Stimulated activated CD8-positive, alpha-beta memory T cell treated with anti-CD3 and anti-CD28 coated beads, Interleukin-4, amount 100 ng/mL, for 1 hour (primary cell): Measurements from ENCODE around the gene KAZALD1.
A peak's percentile ranks its signal among the peaks of the same experiment; 100 is the strongest.

Experiments used
- DNase-seq, 2 donors: peaks; one replicate each; pipeline ENCODE4 v3.0.0-alpha.2; 2020; ENCODE audit warnings: low read depth in 2 of 2, low spot score in 1 of 2

The KAZALD1 gene

GRCh38 chr10:101047961-101048892, 13.6 kb upstream of the KAZALD1 start:
- DNase-seq, result no peak

- peak in 1 of 2 donors; percentile 51 for DNase-seq
These were observed 11.3 kb upstream of the KAZALD1 start for GRCh38 chr10:101050208-101051069.

GRCh38 chr10:101052285-101052684, 9.5 kb upstream of the KAZALD1 start:
- DNase-seq, result no peak

- DNase-seq, result no peak
These were observed 8.3 kb upstream of the KAZALD1 start for GRCh38 chr10:101053516-101053915.

GRCh38 chr10:101054351-101054750, 7.4 kb upstream of the KAZALD1 start:
- no peak for DNase-seq

- DNase-seq, result no peak
These were observed 6.9 kb upstream of the KAZALD1 start for GRCh38 chr10:101054876-101055275.

GRCh38 chr10:101055411-101055810, 6.4 kb upstream of the KAZALD1 start:
- DNase-seq, result no peak

GRCh38 chr10:101056365-101057151, 5.2 kb upstream of the KAZALD1 start:
- no peak for DNase-seq

- DNase-seq, result peak; percentile 78 to 89
These were observed 1.5 kb upstream of the KAZALD1 start for GRCh38 chr10:101060036-101060950.

GRCh38 chr10:101060951-101061623, 702 bp upstream of the KAZALD1 start:
- peak in 1 of 2 donors; percentile 80 for DNase-seq

GRCh38 chr10:101062232-101063049, 652 bp downstream of the KAZALD1 start:
- DNase-seq, result no peak

GRCh38 chr10:101063050-101063525, 1.3 kb downstream of the KAZALD1 start:
- DNase-seq, result no peak

GRCh38 chr10:101063548-101064414, 2.0 kb downstream of the KAZALD1 start:
- no peak for DNase-seq

- no peak for DNase-seq
These were observed 2.7 kb downstream of the KAZALD1 start for GRCh38 chr10:101064415-101065030.

- DNase-seq, result no peak
These were observed 3.8 kb downstream of the KAZALD1 start for GRCh38 chr10:101065481-101066145.

- no peak for DNase-seq
These were observed 4.5 kb downstream of the KAZALD1 start for GRCh38 chr10:101066146-101066895.
